OCI-LY3 (cell line): ENCODE data around the gene NBEA.

ENCODE experiments used
- CTCF ChIP-seq: fragments of 200-600, 300-600 bp; sonication (generic); IDR thresholded peaks from 2 replicates; pipeline ENCODE4 v1.5.1; 2014; ENCODE audit warnings: antibody characterized with exemption, low read length, low read depth
- EZH2phosphoT487 ChIP-seq: fragments of 200-600 bp; shearing (Covaris generic); IDR thresholded peaks from 2 replicates; pipeline ENCODE4 v1.6.1; 2018; ENCODE audit warnings: antibody characterized with exemption, mixed run types, low read depth

- TF ChIP-seq CTCF, result no peak
- no peak for TF ChIP-seq EZH2phosphoT487
These were observed 96.9 kb downstream of the NBEA start for GRCh38 chr13:35039012-35039411.
